WTC11 (cell line): ENCODE results near the gene EML6. TPM values are rescaled to one million over a fixed set of nuclear protein-coding genes. Genes with fewer than 3 reads are reported as not detected.

Source experiments
- ATAC-seq: fragments of 200-7000 bp; cut with Tn5 transposase; 2 replicates; pipeline ENCODE4 v1.10.0; 2021; ENCODE audit warnings: mild to moderate bottlenecking, moderate library complexity
- CTCF ChIA-PET: fragments of 300-600 bp; sonication (Branson Sonifier 250); formaldehyde crosslinking; loops from one replicate; lab custom pipeline; 2021; ENCODE audit warnings: antibody characterized with exemption; lab: Charles Lee
- POLR2A ChIA-PET: fragments of 350-600 bp; sonication (Branson Sonifier 250); formaldehyde crosslinking; loops from one replicate; lab custom pipeline; 2021; ENCODE audit warnings: antibody characterized with exemption; lab: Charles Lee
- DNase-seq: peaks from one replicate; pipeline ENCODE4 v3.0.0; 2021; ENCODE audit warnings: low spot score
- H3K27ac Mint-ChIP-seq: 2 replicates; pipeline ENCODE4 v1.8.0; 2021; ENCODE audit warnings: mixed read lengths
- H3K27me3 Mint-ChIP-seq: 2 replicates; pipeline ENCODE4 v1.8.0; 2021; ENCODE audit warnings: low read depth, mild to moderate bottlenecking, moderate library complexity, mixed read lengths
- H3K36me3 Mint-ChIP-seq: 2 replicates; pipeline ENCODE4 v1.8.0; 2021; ENCODE audit warnings: mixed read lengths
- H3K4me1 Mint-ChIP-seq: 2 replicates; pipeline ENCODE4 v1.8.0; 2022; ENCODE audit warnings: mixed read lengths
- H3K4me3 Mint-ChIP-seq: 2 replicates; pipeline ENCODE4 v1.8.0; 2021; ENCODE audit warnings: mild to moderate bottlenecking, moderate library complexity, mixed read lengths
- H3K9me3 Mint-ChIP-seq: 2 replicates; pipeline ENCODE4 v1.8.0; 2021; ENCODE audit warnings: mixed read lengths
- AFF4 ChIP-seq: sonication (generic); formaldehyde crosslinking; IDR thresholded peaks from 2 replicates; pipeline ENCODE4 v1.8.1; 2023; ENCODE audit warnings: mild to moderate bottlenecking, missing genetic modification reagents, borderline replicate concordance
- CTCF ChIP-seq: fragments of 200-600 bp; IDR thresholded peaks from 2 replicates; pipeline ENCODE4 v1.8.0; 2022; ENCODE audit warnings: antibody characterized with exemption
- KAT7 ChIP-seq: sonication (generic); formaldehyde crosslinking; IDR thresholded peaks from 2 replicates; pipeline ENCODE4 v1.8.1; 2023; ENCODE audit warnings: missing genetic modification reagents, mild to moderate bottlenecking, borderline replicate concordance
- MXD4 ChIP-seq: fragments of 250-450 bp; sonication (Bioruptor Pico); IDR thresholded peaks from 2 replicates; pipeline ENCODE4 v1.8.0; 2021; ENCODE audit warnings: mild to moderate bottlenecking, moderate library complexity, borderline replicate concordance
- NFE2L1 ChIP-seq: sonication (generic); formaldehyde crosslinking; IDR thresholded peaks from 2 replicates; pipeline ENCODE4 v1.8.1; 2023; ENCODE audit warnings: missing genetic modification reagents
- NR1H2 ChIP-seq: sonication (generic); formaldehyde crosslinking; IDR thresholded peaks from 2 replicates; pipeline ENCODE4 v1.9.0; 2021; ENCODE audit warnings: mild to moderate bottlenecking, moderate library complexity, missing genetic modification reagents
- RORB ChIP-seq: fragments of 250-450 bp; sonication (Bioruptor Pico); IDR thresholded peaks from 2 replicates; pipeline ENCODE4 v1.9.0; 2021; ENCODE audit warnings: mild to moderate bottlenecking
- SP1 ChIP-seq: sonication (generic); formaldehyde crosslinking; conservative IDR thresholded peaks from 2 replicates; pipeline ENCODE4 v1.8.1; 2022; ENCODE audit warnings: missing genetic modification reagents
- TCF7 ChIP-seq: sonication (generic); formaldehyde crosslinking; IDR thresholded peaks from 2 replicates; pipeline ENCODE4 v1.8.0; 2022; ENCODE audit warnings: mild to moderate bottlenecking, low read depth, missing genetic modification reagents, moderate library complexity
- TP53 ChIP-seq: sonication (generic); formaldehyde crosslinking; IDR thresholded peaks from 2 replicates; pipeline ENCODE4 v1.8.1; 2023; ENCODE audit warnings: mild to moderate bottlenecking, missing genetic modification reagents
- ZNF416 ChIP-seq: fragments of 250-450 bp; sonication (Bioruptor Pico); IDR thresholded peaks from 2 replicates; pipeline ENCODE4 v1.9.0; 2021; ENCODE audit warnings: mild to moderate bottlenecking, inconsistent platforms
- ZNF425 ChIP-seq: fragments of 250-450 bp; sonication (Bioruptor Pico); conservative IDR thresholded peaks from 2 replicates; pipeline ENCODE4 v1.9.0; 2021; ENCODE audit warnings: mild to moderate bottlenecking
- ZNF512 ChIP-seq: sonication (generic); formaldehyde crosslinking; IDR thresholded peaks from 2 replicates; pipeline ENCODE4 v1.8.1; 2022; ENCODE audit warnings: missing genetic modification reagents, borderline replicate concordance
- total RNA-seq: library from RNA; stranded (reverse); gene quantifications from 3 replicates; pipeline ENCODE4 v1.2.3, GENCODE V29; 2021
- TF ChIP-seq, protein P1 (sequence below): fragments of 250-450 bp; sonication (Bioruptor Pico); IDR thresholded peaks from 2 replicates; pipeline ENCODE4 v1.9.0; 2021; ENCODE audit warnings: mild to moderate bottlenecking
- TF ChIP-seq, protein P2 (sequence below): sonication (generic); formaldehyde crosslinking; IDR thresholded peaks from 2 replicates; pipeline ENCODE4 v1.8.0; 2023; ENCODE audit warnings: mild to moderate bottlenecking, missing genetic modification reagents
- TF ChIP-seq, protein P3 (sequence below): fragments of 250-450 bp; sonication (Bioruptor Pico); IDR thresholded peaks from 2 replicates; pipeline ENCODE4 v1.9.0; 2021; ENCODE audit warnings: mild to moderate bottlenecking

Gene EML6
- total RNA-seq, 1 experiment from 2014 or later: 2.1 TPM

- H3K27me3 Mint-ChIP-seq: no peaks in the 10 kb centered on the region
- POLR2A ChIA-PET: no interaction called here
- H3K4me3 Mint-ChIP-seq: no peak overlapping the region
Measured at GRCh38 chr2:54969940-54970338, 246.5 kb downstream of the EML6 start.

GRCh38 chr2:54975175-54975574, 251.7 kb downstream of the EML6 start:
- H3K4me1 Mint-ChIP-seq: peaks cover 5% of the 10 kb centered on the region; the same call in 1 of the 2 replicates
- H3K36me3 Mint-ChIP-seq: peaks cover 11% of the 10 kb centered on the region
- ATAC-seq (no peak), DNase-seq (no peak)
- ChIA-PET CTCF (no interaction called here), POLR2A (interaction anchor here (0.9 to 1.2 kb wide), 2 partner anchors 18 to 75 kb away, joined by 3 to 5 read pairs; partner anchors contain the start of gene RTN4)
- no peaks in the 10 kb centered on the region for H3K9me3 Mint-ChIP-seq
- no peak overlapping the region for H3K4me3 Mint-ChIP-seq
- H3K27me3 Mint-ChIP-seq: no peaks in the 10 kb centered on the region
- no peak overlapping the region for H3K27ac Mint-ChIP-seq
- TF ChIP-seq KAT7 (CRISPR knock-in tag) (no peak), RORB (CRISPR knock-in tag) (no peak), ZNF512 (CRISPR knock-in tag) (no peak), ZNF416 (CRISPR knock-in tag) (no peak), TP53 (CRISPR knock-in tag) (no peak), ZNF425 (CRISPR knock-in tag) (no peak), TCF7 (CRISPR knock-in tag) (no peak), NR1H2 (CRISPR knock-in tag) (no peak), MXD4 (CRISPR knock-in tag) (no peak), AFF4 (CRISPR knock-in tag) (no peak), NFE2L1 (CRISPR knock-in tag) (no peak), SP1 (no peak)
- TF ChIP-seq, protein P1, sequence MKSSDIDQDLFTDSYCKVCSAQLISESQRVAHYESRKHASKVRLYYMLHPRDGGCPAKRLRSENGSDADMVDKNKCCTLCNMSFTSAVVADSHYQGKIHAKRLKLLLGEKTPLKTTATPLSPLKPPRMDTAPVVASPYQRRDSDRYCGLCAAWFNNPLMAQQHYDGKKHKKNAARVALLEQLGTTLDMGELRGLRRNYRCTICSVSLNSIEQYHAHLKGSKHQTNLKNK: no peak
- TF ChIP-seq, protein P2, sequence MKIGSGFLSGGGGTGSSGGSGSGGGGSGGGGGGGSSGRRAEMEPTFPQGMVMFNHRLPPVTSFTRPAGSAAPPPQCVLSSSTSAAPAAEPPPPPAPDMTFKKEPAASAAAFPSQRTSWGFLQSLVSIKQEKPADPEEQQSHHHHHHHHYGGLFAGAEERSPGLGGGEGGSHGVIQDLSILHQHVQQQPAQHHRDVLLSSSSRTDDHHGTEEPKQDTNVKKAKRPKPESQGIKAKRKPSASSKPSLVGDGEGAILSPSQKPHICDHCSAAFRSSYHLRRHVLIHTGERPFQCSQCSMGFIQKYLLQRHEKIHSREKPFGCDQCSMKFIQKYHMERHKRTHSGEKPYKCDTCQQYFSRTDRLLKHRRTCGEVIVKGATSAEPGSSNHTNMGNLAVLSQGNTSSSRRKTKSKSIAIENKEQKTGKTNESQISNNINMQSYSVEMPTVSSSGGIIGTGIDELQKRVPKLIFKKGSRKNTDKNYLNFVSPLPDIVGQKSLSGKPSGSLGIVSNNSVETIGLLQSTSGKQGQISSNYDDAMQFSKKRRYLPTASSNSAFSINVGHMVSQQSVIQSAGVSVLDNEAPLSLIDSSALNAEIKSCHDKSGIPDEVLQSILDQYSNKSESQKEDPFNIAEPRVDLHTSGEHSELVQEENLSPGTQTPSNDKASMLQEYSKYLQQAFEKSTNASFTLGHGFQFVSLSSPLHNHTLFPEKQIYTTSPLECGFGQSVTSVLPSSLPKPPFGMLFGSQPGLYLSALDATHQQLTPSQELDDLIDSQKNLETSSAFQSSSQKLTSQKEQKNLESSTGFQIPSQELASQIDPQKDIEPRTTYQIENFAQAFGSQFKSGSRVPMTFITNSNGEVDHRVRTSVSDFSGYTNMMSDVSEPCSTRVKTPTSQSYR (CRISPR knock-in tag): no peak
- TF ChIP-seq, protein P3, sequence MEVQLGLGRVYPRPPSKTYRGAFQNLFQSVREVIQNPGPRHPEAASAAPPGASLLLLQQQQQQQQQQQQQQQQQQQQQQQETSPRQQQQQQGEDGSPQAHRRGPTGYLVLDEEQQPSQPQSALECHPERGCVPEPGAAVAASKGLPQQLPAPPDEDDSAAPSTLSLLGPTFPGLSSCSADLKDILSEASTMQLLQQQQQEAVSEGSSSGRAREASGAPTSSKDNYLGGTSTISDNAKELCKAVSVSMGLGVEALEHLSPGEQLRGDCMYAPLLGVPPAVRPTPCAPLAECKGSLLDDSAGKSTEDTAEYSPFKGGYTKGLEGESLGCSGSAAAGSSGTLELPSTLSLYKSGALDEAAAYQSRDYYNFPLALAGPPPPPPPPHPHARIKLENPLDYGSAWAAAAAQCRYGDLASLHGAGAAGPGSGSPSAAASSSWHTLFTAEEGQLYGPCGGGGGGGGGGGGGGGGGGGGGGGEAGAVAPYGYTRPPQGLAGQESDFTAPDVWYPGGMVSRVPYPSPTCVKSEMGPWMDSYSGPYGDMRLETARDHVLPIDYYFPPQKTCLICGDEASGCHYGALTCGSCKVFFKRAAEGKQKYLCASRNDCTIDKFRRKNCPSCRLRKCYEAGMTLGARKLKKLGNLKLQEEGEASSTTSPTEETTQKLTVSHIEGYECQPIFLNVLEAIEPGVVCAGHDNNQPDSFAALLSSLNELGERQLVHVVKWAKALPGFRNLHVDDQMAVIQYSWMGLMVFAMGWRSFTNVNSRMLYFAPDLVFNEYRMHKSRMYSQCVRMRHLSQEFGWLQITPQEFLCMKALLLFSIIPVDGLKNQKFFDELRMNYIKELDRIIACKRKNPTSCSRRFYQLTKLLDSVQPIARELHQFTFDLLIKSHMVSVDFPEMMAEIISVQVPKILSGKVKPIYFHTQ: no peak

More at GRCh38 chr2:54969940-54970338, 246.5 kb downstream of the EML6 start:
- CTCF ChIA-PET: no interaction called here
- TF ChIP-seq CTCF: no peak
- TF ChIP-seq, all 79 proteins: peak for 0
- ATAC-seq: no peak
- peaks cover 35% of the 10 kb centered on the region for H3K4me1 Mint-ChIP-seq
- H3K36me3 Mint-ChIP-seq: peaks cover 31% of the 10 kb centered on the region
- peak overlapping the region; percentile 68 for H3K27ac Mint-ChIP-seq
- H3K9me3 Mint-ChIP-seq: peaks cover 13% of the 10 kb centered on the region
- DNase-seq: no peak
